Liver (tissue), 9 donors: ENCODE measurements around the gene BTN3A1. TPM values are rescaled to one million over a fixed set of nuclear protein-coding genes. Genes with fewer than 3 reads are reported as not detected.
A peak's percentile ranks its signal among the peaks of the same experiment; 100 is the strongest.

Source experiments
- DNase-seq: peaks from one replicate; pipeline ENCODE4 v3.0.0-alpha.2; 2017; ENCODE audit warnings: low spot score
- H3K27ac ChIP-seq, 2 donors: one replicate each; pipeline ENCODE4 v1.7.0; 2013; ENCODE audit warnings: inconsistent platforms in 2 of 2, low read length in 2 of 2, control low read depth in 1 of 2, low read depth in 1 of 2, mild to moderate bottlenecking in 1 of 2
- H3K27me3 ChIP-seq, 4 donors: one replicate each; pipeline versions ENCODE4 v1.6.1 to v1.7.0; 2013; ENCODE audit warnings: low read length in 3 of 4, inconsistent platforms in 1 of 4, mild to moderate bottlenecking in 1 of 4, moderate library complexity in 1 of 4; ENCODE audit not compliant: control insufficient read depth in 4 of 4, insufficient read depth in 4 of 4
- H3K36me3 ChIP-seq, 4 donors: one replicate each; pipeline versions ENCODE4 v1.6.1 to v1.7.0; 2013; ENCODE audit warnings: low read length in 3 of 4, mild to moderate bottlenecking in 3 of 4, low read depth in 1 of 4, moderate library complexity in 1 of 4; ENCODE audit not compliant: control insufficient read depth in 4 of 4, insufficient read depth in 3 of 4
- H3K4me1 ChIP-seq, 4 donors: one replicate each; pipeline versions ENCODE4 v1.6.1 to v1.7.0; 2013; ENCODE audit warnings: low read length in 3 of 4, mild to moderate bottlenecking in 3 of 4, moderate library complexity in 1 of 4; ENCODE audit not compliant: control insufficient read depth in 4 of 4, insufficient read depth in 4 of 4
- H3K4me3 ChIP-seq, 3 donors: one replicate each; pipeline versions ENCODE4 v1.6.1 to v1.7.0; 2013; ENCODE audit warnings: low read length in 3 of 3, control low read depth in 1 of 3, low read depth in 1 of 3, mild to moderate bottlenecking in 1 of 3
- H3K9ac ChIP-seq, 2 donors: one replicate each; pipeline ENCODE4 v1.7.0; 2013; ENCODE audit warnings: low read length in 2 of 2, mild to moderate bottlenecking in 2 of 2, moderate library complexity in 2 of 2, control low read depth in 1 of 2, low read depth in 1 of 2
- H3K9me3 ChIP-seq, 4 donors: one replicate each; pipeline versions ENCODE4 v1.6.1 to v1.7.0; 2013; ENCODE audit warnings: low read length in 3 of 4; ENCODE audit not compliant: control insufficient read depth in 4 of 4
- EGR1 ChIP-seq, 2 donors: IDR thresholded peaks; 2 replicates each; pipeline ENCODE4 v1.6.1; 2016 to 2018; ENCODE audit warnings: antibody characterized with exemption in 2 of 2, low read depth in 2 of 2
- FOXA1 ChIP-seq: IDR thresholded peaks from 2 replicates; pipeline ENCODE4 v1.6.1; 2016; ENCODE audit warnings: antibody characterized with exemption
- FOXA2 ChIP-seq: IDR thresholded peaks from 2 replicates; pipeline ENCODE4 v1.6.1; 2016; ENCODE audit warnings: antibody characterized with exemption
- GABPA ChIP-seq, 2 donors: IDR thresholded peaks in 1 of 2; conservative IDR thresholded peaks in 1 of 2; 2 replicates each; pipeline ENCODE4 v1.6.1; 2016; ENCODE audit warnings: antibody characterized with exemption in 2 of 2, mild to moderate bottlenecking in 1 of 2, moderate library complexity in 1 of 2
- HNF4A ChIP-seq, 2 donors: conservative IDR thresholded peaks; 2 replicates each; pipeline ENCODE4 v1.6.1; 2016; ENCODE audit warnings: antibody characterized with exemption in 2 of 2, mild to moderate bottlenecking in 2 of 2
- HNF4G ChIP-seq: IDR thresholded peaks from 2 replicates; pipeline ENCODE4 v1.6.1; 2016; ENCODE audit warnings: antibody characterized with exemption
- JUND ChIP-seq, 2 donors: IDR thresholded peaks; 2 replicates each; pipeline ENCODE4 v1.6.1; 2016; ENCODE audit warnings: antibody characterized with exemption in 2 of 2
- NR2F2 ChIP-seq: IDR thresholded peaks from 2 replicates; pipeline ENCODE4 v1.6.1; 2016; ENCODE audit warnings: antibody characterized with exemption
- RAD21 ChIP-seq, 2 donors: IDR thresholded peaks; 2 replicates each; pipeline ENCODE4 v1.6.1; 2016; ENCODE audit warnings: antibody characterized with exemption in 2 of 2, mild to moderate bottlenecking in 2 of 2
- RXRA ChIP-seq, 2 donors: IDR thresholded peaks; 2 replicates each; pipeline ENCODE4 v1.6.1; 2017 to 2018; ENCODE audit warnings: antibody characterized with exemption in 2 of 2, mild to moderate bottlenecking in 1 of 2
- SP1 ChIP-seq: IDR thresholded peaks from 2 replicates; pipeline ENCODE4 v1.6.1; 2018; ENCODE audit warnings: antibody characterized with exemption, mild to moderate bottlenecking
- TAF1 ChIP-seq: conservative IDR thresholded peaks from 2 replicates; pipeline ENCODE4 v1.6.1; 2016; ENCODE audit warnings: antibody characterized with exemption, mild to moderate bottlenecking
- YY1 ChIP-seq: IDR thresholded peaks from 2 replicates; pipeline ENCODE4 v1.6.1; 2016; ENCODE audit warnings: antibody characterized with exemption, mild to moderate bottlenecking
- WGBS: extraction: QIAGEN DNeasy Blood & Tissue Kit; methylation state at CpG from one replicate; pipeline ENCODE4 v1.1.7; 2013; 5-methylcytosine and 5-hydroxymethylcytosine counted together
- polyA plus RNA-seq, 2 donors: library from polyadenylated mRNA; stranded (reverse) in 1 of 2; unstranded in 1 of 2; fragments of 200-250 nt in 1 of 2; fragments of >200 nt in 1 of 2; fragmentation: Nextera tagmentation in 1 of 2; extraction: Ambion mirVana in 1 of 2; gene quantifications; one replicate each; pipeline versions ENCODE4 v1.2.1 to v1.2.3, GENCODE V29; 2013 to 2015
- total RNA-seq, 2 donors: library from RNA; depleted of rRNA; stranded (reverse); fragments of >200 nt; gene quantifications; one replicate each; pipeline ENCODE4 v1.2.3, GENCODE V29; 2014
- TF ChIP-seq, protein P1 (sequence below): IDR thresholded peaks from 2 replicates; pipeline ENCODE4 v1.6.1; 2016; ENCODE audit warnings: antibody characterized with exemption, mild to moderate bottlenecking
- TF ChIP-seq, protein P2 (sequence below): IDR thresholded peaks from 2 replicates; pipeline ENCODE4 v1.6.1; 2016; ENCODE audit warnings: antibody characterized with exemption
- TF ChIP-seq, protein P3 (sequence below): IDR thresholded peaks from 2 replicates; pipeline ENCODE4 v1.6.1; 2016; ENCODE audit warnings: antibody characterized with exemption
- TF ChIP-seq, protein P4 (sequence below): fragments of 150-350 bp; IDR thresholded peaks from 2 replicates; pipeline ENCODE4 v1.5.1; 2017; ENCODE audit warnings: improper control_type of control experiment, low read depth, low read length; ENCODE audit not compliant: missing input control
- TF ChIP-seq, protein P5 (sequence below): IDR thresholded peaks from 2 replicates; pipeline ENCODE4 v1.6.1; 2016; ENCODE audit warnings: antibody characterized with exemption
- donor health status: healthy.
- donor health status: healthy.
- donor health status: healthy.
- donor health status: healthy.
- donor health status: healthy.

The BTN3A1 gene
- total and polyA plus RNA-seq, 4 donors: 2.3 to 17.1 (median 6.3) TPM

DNA sequence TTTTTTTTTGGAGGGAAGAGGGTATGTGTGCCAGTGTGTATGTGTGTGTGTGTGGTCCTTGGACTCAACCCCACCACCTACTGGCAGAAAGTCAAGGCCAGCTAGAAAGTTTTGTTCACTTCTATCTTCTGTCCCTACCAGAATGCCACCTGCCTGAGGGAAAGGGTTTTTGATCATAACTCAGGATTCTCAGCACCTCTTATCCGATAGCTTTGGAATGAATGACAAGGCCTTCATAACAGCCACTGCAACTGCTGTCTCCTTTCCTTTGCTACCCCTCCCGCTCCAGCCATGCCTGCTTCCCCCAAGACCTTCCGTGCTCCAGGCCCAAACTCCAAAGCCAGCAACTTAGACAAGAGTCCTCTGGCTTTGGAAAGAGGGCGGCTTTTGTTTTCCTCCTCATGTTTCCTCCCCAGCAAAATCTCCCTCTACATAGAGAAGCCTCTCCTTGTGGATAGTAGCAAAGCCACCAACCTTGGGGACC lies 18.7 kb downstream of the BTN3A1 start:
- Histone ChIP-seq H3K9me3 (peaks cover 0 to 3% (median 1%) of the 10 kb centered on the region in 4 donors), H3K4me3 (no peak overlapping the region), H3K27ac (peak overlapping the region; percentile 84 to 87), H3K36me3 (no peaks in the 10 kb centered on the region), H3K27me3 (no peaks in the 10 kb centered on the region), H3K9ac (peak overlapping the region; percentile 56 to 85), H3K4me1 (peaks cover 0 to 9% (median 0%) of the 10 kb centered on the region in 4 donors)
- 63% methylated on average over 4 of the region's 4 CpGs for WGBS
- no peak for TF ChIP-seq RXRA (IDR thresholded peaks at IDR 0.05)
- TF ChIP-seq, protein P1, sequence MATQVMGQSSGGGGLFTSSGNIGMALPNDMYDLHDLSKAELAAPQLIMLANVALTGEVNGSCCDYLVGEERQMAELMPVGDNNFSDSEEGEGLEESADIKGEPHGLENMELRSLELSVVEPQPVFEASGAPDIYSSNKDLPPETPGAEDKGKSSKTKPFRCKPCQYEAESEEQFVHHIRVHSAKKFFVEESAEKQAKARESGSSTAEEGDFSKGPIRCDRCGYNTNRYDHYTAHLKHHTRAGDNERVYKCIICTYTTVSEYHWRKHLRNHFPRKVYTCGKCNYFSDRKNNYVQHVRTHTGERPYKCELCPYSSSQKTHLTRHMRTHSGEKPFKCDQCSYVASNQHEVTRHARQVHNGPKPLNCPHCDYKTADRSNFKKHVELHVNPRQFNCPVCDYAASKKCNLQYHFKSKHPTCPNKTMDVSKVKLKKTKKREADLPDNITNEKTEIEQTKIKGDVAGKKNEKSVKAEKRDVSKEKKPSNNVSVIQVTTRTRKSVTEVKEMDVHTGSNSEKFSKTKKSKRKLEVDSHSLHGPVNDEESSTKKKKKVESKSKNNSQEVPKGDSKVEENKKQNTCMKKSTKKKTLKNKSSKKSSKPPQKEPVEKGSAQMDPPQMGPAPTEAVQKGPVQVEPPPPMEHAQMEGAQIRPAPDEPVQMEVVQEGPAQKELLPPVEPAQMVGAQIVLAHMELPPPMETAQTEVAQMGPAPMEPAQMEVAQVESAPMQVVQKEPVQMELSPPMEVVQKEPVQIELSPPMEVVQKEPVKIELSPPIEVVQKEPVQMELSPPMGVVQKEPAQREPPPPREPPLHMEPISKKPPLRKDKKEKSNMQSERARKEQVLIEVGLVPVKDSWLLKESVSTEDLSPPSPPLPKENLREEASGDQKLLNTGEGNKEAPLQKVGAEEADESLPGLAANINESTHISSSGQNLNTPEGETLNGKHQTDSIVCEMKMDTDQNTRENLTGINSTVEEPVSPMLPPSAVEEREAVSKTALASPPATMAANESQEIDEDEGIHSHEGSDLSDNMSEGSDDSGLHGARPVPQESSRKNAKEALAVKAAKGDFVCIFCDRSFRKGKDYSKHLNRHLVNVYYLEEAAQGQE: no peak
- no peak for TF ChIP-seq GABPA (IDR thresholded peaks at IDR 0.05 in 1 of 2, conservative IDR thresholded peaks at IDR 0.05 in 1 of 2)
- TF ChIP-seq TAF1: no peak
- no peak for TF ChIP-seq EGR1 (IDR thresholded peaks at IDR 0.05; ENCODE audit: low read depth in 2 of 2)
- TF ChIP-seq HNF4A (conservative IDR thresholded peaks at IDR 0.05): no peak
- no peak for TF ChIP-seq SP1
- no peak for DNase-seq

DNA sequence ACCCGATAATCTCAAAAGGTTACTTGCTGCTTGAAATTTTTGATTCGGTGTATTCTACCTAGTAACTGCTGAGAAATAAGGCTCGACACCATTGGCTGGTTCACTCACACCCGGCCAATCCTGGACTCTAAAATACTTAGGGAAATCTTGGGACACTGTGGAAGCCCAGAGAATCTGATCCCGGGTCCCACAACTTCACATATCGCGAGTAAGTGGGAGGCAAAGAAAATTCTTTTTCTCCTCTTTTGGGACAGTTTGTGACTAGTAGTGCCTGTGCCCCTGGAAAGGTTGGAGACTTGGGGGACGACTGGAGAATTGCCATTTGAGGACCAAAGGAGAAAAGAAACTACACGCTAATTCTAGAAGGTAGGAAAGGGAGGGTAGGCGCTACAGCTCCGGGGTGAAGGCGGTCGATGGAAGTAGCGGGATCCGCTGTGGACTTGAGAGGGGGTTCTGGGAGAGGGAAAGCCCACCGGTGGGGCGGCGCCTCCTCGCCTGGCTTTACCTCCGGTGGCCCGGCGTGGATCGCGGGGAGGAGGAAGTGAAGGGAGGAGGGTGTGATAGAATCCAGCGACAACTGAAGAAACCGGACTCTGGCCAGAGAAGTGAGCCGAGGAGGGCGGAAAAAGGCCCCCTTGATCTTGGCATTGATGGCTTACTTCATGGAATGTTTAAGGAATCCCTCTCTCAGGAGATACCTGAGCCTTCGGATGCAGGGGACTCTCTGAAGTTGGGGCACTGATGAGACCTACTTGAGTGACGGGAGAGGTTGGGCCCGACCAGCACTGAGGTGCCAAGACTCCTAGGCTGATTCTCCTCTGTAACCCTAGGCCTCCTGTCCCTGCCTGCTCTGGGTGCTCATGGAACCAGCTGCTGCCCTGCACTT lies 19.4 kb downstream of the BTN3A1 start:
- peak overlapping the region; percentile 84 to 87 for H3K27ac ChIP-seq
- DNase-seq: peak; percentile 49
- H3K4me3 ChIP-seq: peak overlapping the region; percentile 68 to 82 (median 76)
- H3K36me3 ChIP-seq: no peaks in the 10 kb centered on the region
- peaks cover 0 to 9% (median 0%) of the 10 kb centered on the region in 4 donors for H3K4me1 ChIP-seq
- peak overlapping the region; percentile 85 to 92 for H3K9ac ChIP-seq
- TF ChIP-seq FOXA2 (no peak), GABPA (IDR thresholded peaks at IDR 0.05 in 1 of 2, conservative IDR thresholded peaks at IDR 0.05 in 1 of 2) (no peak), JUND (IDR thresholded peaks at IDR 0.05) (no peak), FOXA1 (no peak), TAF1 (peak; percentile 27), YY1 (peak; percentile 42), EGR1 (IDR thresholded peaks at IDR 0.05; ENCODE audit: low read depth in 2 of 2) (no peak), SP1 (peak; percentile 14), NR2F2 (no peak), HNF4G (no peak), RAD21 (IDR thresholded peaks at IDR 0.05) (peak in 1 of 2 donors; percentile 23), HNF4A (conservative IDR thresholded peaks at IDR 0.05) (peak in 1 of 2 donors; percentile 29)
- TF ChIP-seq, protein P2, sequence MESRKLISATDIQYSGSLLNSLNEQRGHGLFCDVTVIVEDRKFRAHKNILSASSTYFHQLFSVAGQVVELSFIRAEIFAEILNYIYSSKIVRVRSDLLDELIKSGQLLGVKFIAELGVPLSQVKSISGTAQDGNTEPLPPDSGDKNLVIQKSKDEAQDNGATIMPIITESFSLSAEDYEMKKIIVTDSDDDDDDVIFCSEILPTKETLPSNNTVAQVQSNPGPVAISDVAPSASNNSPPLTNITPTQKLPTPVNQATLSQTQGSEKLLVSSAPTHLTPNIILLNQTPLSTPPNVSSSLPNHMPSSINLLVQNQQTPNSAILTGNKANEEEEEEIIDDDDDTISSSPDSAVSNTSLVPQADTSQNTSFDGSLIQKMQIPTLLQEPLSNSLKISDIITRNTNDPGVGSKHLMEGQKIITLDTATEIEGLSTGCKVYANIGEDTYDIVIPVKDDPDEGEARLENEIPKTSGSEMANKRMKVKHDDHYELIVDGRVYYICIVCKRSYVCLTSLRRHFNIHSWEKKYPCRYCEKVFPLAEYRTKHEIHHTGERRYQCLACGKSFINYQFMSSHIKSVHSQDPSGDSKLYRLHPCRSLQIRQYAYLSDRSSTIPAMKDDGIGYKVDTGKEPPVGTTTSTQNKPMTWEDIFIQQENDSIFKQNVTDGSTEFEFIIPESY: peak; percentile 97
- TF ChIP-seq, protein P3, sequence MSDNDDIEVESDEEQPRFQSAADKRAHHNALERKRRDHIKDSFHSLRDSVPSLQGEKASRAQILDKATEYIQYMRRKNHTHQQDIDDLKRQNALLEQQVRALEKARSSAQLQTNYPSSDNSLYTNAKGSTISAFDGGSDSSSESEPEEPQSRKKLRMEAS: no peak
- TF ChIP-seq, protein P4, sequence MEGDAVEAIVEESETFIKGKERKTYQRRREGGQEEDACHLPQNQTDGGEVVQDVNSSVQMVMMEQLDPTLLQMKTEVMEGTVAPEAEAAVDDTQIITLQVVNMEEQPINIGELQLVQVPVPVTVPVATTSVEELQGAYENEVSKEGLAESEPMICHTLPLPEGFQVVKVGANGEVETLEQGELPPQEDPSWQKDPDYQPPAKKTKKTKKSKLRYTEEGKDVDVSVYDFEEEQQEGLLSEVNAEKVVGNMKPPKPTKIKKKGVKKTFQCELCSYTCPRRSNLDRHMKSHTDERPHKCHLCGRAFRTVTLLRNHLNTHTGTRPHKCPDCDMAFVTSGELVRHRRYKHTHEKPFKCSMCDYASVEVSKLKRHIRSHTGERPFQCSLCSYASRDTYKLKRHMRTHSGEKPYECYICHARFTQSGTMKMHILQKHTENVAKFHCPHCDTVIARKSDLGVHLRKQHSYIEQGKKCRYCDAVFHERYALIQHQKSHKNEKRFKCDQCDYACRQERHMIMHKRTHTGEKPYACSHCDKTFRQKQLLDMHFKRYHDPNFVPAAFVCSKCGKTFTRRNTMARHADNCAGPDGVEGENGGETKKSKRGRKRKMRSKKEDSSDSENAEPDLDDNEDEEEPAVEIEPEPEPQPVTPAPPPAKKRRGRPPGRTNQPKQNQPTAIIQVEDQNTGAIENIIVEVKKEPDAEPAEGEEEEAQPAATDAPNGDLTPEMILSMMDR: no peak
- TF ChIP-seq, protein P5, sequence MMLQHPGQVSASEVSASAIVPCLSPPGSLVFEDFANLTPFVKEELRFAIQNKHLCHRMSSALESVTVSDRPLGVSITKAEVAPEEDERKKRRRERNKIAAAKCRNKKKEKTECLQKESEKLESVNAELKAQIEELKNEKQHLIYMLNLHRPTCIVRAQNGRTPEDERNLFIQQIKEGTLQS: no peak
- TF ChIP-seq, protein P1: peak; percentile 33
- no peaks in the 10 kb centered on the region for H3K27me3 ChIP-seq
- peaks cover 0 to 3% (median 1%) of the 10 kb centered on the region in 4 donors for H3K9me3 ChIP-seq
- 2% methylated on average over 31 of the region's 31 CpGs for WGBS
